KG1 (cell line): ENCODE data around the gene FKBP14.
"Not testable (repeated sequence)": the region's sequence is repeated elsewhere in the genome, so short reads cannot be mapped to it uniquely, and the experiment has no call there.

Source experiments
- DNase-seq: peaks from one replicate; lab custom pipeline; 2025; lab: John Stamatoyannopoulos, UW

The FKBP14 gene

GRCh38 chr7:30026229-30027064 is at the start of gene FKBP14:
Gene FKBP14, minus strand, starts transcription at chr7:30026702. Its CDS starts 194 bp downstream, at chr7:30026508.
- DNase-seq = peak; percentile 97

GRCh38 chr7:30074422-30075030 is 48.0 kb upstream of the FKBP14 start:
- DNase-seq = peak; percentile 3

- DNase-seq = no peak
Observed at GRCh38 chr7:30072735-30073134, 46.2 kb upstream of the FKBP14 start.

GRCh38 chr7:30070052-30070451 is 43.5 kb upstream of the FKBP14 start:
- DNase-seq = no peak

GRCh38 chr7:30069096-30069867 is 42.8 kb upstream of the FKBP14 start:
- DNase-seq = no peak

- DNase-seq = no peak
Observed at GRCh38 chr7:30068117-30068516, 41.6 kb upstream of the FKBP14 start.

- DNase-seq = no peak
Observed at GRCh38 chr7:30066687-30067086, 40.2 kb upstream of the FKBP14 start.

- no peak for DNase-seq
Observed at GRCh38 chr7:30065746-30066145, 39.2 kb upstream of the FKBP14 start.

GRCh38 chr7:30062587-30062986 is 36.1 kb upstream of the FKBP14 start:
- DNase-seq = peak; percentile 49

- DNase-seq = not testable (repeated sequence)
Observed at GRCh38 chr7:30061786-30062185, 35.3 kb upstream of the FKBP14 start.

GRCh38 chr7:30057741-30058140 is 31.2 kb upstream of the FKBP14 start:
- no peak for DNase-seq

- DNase-seq = no peak
Observed at GRCh38 chr7:30053068-30053467, 26.6 kb upstream of the FKBP14 start.

- no peak for DNase-seq
Observed at GRCh38 chr7:30049173-30049572, 22.7 kb upstream of the FKBP14 start.

GRCh38 chr7:30048582-30048981 is 22.1 kb upstream of the FKBP14 start:
- DNase-seq = no peak

- no peak for DNase-seq
Observed at GRCh38 chr7:30047124-30047523, 20.6 kb upstream of the FKBP14 start.

GRCh38 chr7:30046127-30046770 is 19.7 kb upstream of the FKBP14 start:
- no peak for DNase-seq

- no peak for DNase-seq
Observed at GRCh38 chr7:30041526-30042269, 15.2 kb upstream of the FKBP14 start.

GRCh38 chr7:30040938-30041337 is 14.4 kb upstream of the FKBP14 start:
- no peak for DNase-seq

- DNase-seq = no peak
Observed at GRCh38 chr7:30038196-30038980, 11.9 kb upstream of the FKBP14 start.

- DNase-seq = no peak
Observed at GRCh38 chr7:30036220-30036619, 9.7 kb upstream of the FKBP14 start.

- no peak for DNase-seq
Observed at GRCh38 chr7:30034501-30034900, 8.0 kb upstream of the FKBP14 start.
